Stomach (tissue), 9 donors: ENCODE measurements around the gene RAET1G. TPM values are rescaled to one million over a fixed set of nuclear protein-coding genes. Genes with fewer than 3 reads are reported as not detected.

Experiments used
- DNase-seq, 2 donors: peaks; one replicate each; pipeline versions ENCODE4 v3.0.0 to v3.0.0-alpha.2; 2013 to 2019
- H3K27ac ChIP-seq, 5 donors: fragments of 200-600 bp in 4 of 5; sonication (generic) in 4 of 5; one replicate each; pipeline ENCODE4 v1.5.1; 2013 to 2019; ENCODE audit warnings: mild to moderate bottlenecking in 1 of 5, moderate library complexity in 1 of 5
- H3K27me3 ChIP-seq, 3 donors: fragments of 200-600 bp; sonication (generic); one replicate each; pipeline ENCODE4 v1.5.1; 2017 to 2019; ENCODE audit warnings: mixed run types in 1 of 3
- H3K36me3 ChIP-seq, 4 donors: fragments of 200-600 bp; sonication (generic); 1 replicate in 3 of 4; 2 replicates in 1 of 4; pipeline ENCODE4 v1.5.1; 2016 to 2019
- H3K4me1 ChIP-seq, 4 donors: fragments of 200-600 bp; sonication (generic); one replicate each; pipeline ENCODE4 v1.5.1; 2016 to 2019
- H3K4me3 ChIP-seq, 4 donors: fragments of 200-600 bp; sonication (generic) in 3 of 4; one replicate each; pipeline ENCODE4 v1.5.1; 2016 to 2019; ENCODE audit warnings: mild to moderate bottlenecking in 1 of 4
- H3K9me3 ChIP-seq, 4 donors: fragments of 200-600 bp; sonication (generic); one replicate each; pipeline ENCODE4 v1.5.1; 2016 to 2019
- CTCF ChIP-seq, 7 experiments: fragments of 450-650 bp in 4 of 7; fragments of 200-600 bp in 3 of 7; sonication (generic) in 3 of 7; IDR thresholded peaks; one replicate each; pipeline ENCODE4 v1.5.1; 2016 to 2019; ENCODE audit warnings: antibody characterized with exemption in 7 of 7, control low read depth in 2 of 7, mild to moderate bottlenecking in 1 of 7
- EP300 ChIP-seq: sonication (generic); formaldehyde crosslinking; IDR thresholded peaks from one replicate; pipeline ENCODE4 v1.6.1; 2017; ENCODE audit warnings: antibody characterized with exemption
- POLR2A ChIP-seq, 4 donors: fragments of 450-650 bp; IDR thresholded peaks; one replicate each; pipeline ENCODE4 v1.6.1; 2016; ENCODE audit warnings: antibody characterized with exemption in 4 of 4, control low read depth in 2 of 4, mild to moderate bottlenecking in 1 of 4, moderate library complexity in 1 of 4
- POLR2AphosphoS5 ChIP-seq, 3 donors: sonication (generic); formaldehyde crosslinking; IDR thresholded peaks; one replicate each; pipeline ENCODE4 v1.6.1; 2016; ENCODE audit warnings: antibody characterized with exemption in 3 of 3
- WGBS, 5 donors: extraction: QIAGEN DNeasy Blood & Tissue Kit in 3 of 5; methylation state at CpG; one replicate each; pipeline versions ENCODE4 v1.1.5 to v1.1.7; 2013 to 2018; 5-methylcytosine and 5-hydroxymethylcytosine counted together
- intact Hi-C: fragments of 100-400 bp; cut with DNase I; formaldehyde crosslinking; loops from one replicate; pipeline ENCODE4 v1.15.1; 2023; ENCODE audit warnings: low total_unique reads
- polyA plus RNA-seq, 3 donors: library from polyadenylated mRNA; stranded (reverse); fragments of 200-250 nt; gene quantifications; one replicate each; pipeline ENCODE4 v1.2.3, GENCODE V29; 2013
- total RNA-seq, 5 donors: library from RNA; depleted of rRNA; stranded (reverse); fragments of >200 nt; gene quantifications; one replicate each; pipeline versions ENCODE4 v1.1.0 to v1.2.3, GENCODE V29; 2014 to 2016
- donor health status: healthy with polysubstance abuse.
- donor health status: Bipolar disorder and iron deficiency.
- donor health status: healthy.

The RAET1G gene
- total and polyA plus RNA-seq, 8 donors = 0.89 to 3.1 TPM; not detected in 6

DNA sequence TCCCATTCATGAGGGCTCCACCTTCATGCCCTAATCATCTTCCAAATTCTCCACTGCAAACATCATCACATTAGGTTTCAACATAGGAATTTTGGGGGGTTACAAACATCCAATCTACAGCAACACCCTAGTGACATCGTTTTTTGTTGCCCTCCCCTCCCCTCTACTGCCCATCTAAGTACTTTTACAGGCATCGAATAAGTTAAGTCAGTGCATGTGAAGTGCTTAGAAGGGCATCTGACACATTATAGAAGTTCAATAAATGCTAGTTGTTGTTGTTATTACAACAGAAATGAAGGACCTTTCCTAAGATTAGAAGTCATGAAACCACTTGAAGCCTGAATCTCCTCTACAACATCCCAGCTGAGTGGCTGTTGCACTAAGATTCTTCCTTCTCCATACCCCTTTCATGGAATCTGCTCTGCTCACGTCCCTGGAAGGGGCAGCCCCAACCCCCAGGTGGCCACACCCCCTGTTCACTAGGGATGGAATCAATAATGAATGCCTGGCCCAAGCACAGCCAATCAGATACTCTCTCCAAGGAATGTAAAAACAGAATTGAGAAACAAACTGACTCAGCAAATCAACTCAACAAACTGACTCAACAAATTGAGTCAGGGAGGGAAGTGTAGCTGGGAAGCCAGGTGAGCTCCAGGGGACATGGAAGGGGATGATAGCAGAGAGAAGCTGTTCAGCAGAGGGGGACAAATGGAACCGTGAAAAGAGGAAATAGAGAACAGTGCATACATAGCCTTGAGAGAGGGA, 54.9 kb downstream of the RAET1G start:
- H3K36me3 ChIP-seq = no peaks in the 10 kb centered on the region
- WGBS, 5 donors = 55 to 65% (median 58%) methylated on average over 4 of the region's 4 CpGs
- H3K4me1 ChIP-seq = peaks cover 4 to 19% (median 12%) of the 10 kb centered on the region in 4 donors
- no peaks in the 10 kb centered on the region for H3K9me3 ChIP-seq
- intact Hi-C loops = no loop called here
- no peaks in the 10 kb centered on the region for H3K27me3 ChIP-seq
- DNase-seq = no peak
- TF ChIP-seq POLR2A (IDR thresholded peaks at IDR 0.05) = no peak
- TF ChIP-seq EP300 = no peak
- no peak for TF ChIP-seq CTCF (IDR thresholded peaks at IDR 0.05)
- TF ChIP-seq POLR2AphosphoS5 (IDR thresholded peaks at IDR 0.05) = no peak
- no peak overlapping the region for H3K27ac ChIP-seq
- no peak overlapping the region for H3K4me3 ChIP-seq

Other genes starting within 250 kb of the RAET1G start
- 100 to 1,000 TPM in 1 of 5 donors, 10 to 100 TPM in 4; 10.7 to 109 (median 28.4) TPM for gene LATS1, start 205.0 kb downstream of the RAET1G start, total RNA-seq
- 1 to 10 TPM; 3.8 to 5.0 (median 4.1) TPM for gene LATS1, start 205.0 kb downstream of the RAET1G start, polyA plus RNA-seq
- gene NUP43, start 176.6 kb downstream of the RAET1G start, total RNA-seq = 10 to 100 TPM in 4 of 5 donors, 1 to 10 TPM in 1; 1.2 to 51.9 (median 39.0) TPM
- gene NUP43, start 176.6 kb downstream of the RAET1G start, polyA plus RNA-seq = 1 to 10 TPM; 5.2 to 9.0 (median 6.3) TPM
- gene PCMT1, start 173.4 kb downstream of the RAET1G start, total RNA-seq = 100 to 1,000 TPM in 1 of 5 donors, 10 to 100 TPM in 3, 1 to 10 TPM in 1; 2.6 to 109 (median 78.6) TPM
- gene PCMT1, start 173.4 kb downstream of the RAET1G start, polyA plus RNA-seq = 10 to 100 TPM; 35.6 to 44.5 (median 42.0) TPM
- gene LRP11, start 58.8 kb downstream of the RAET1G start, total RNA-seq = 10 to 100 TPM in 3 of 5 donors, 1 to 10 TPM in 2; 1.8 to 80.8 (median 23.9) TPM
- 10 to 100 TPM in 1 of 3 donors, 1 to 10 TPM in 2; 2.0 to 18.1 (median 7.4) TPM for gene LRP11, start 58.8 kb downstream of the RAET1G start, polyA plus RNA-seq
- not detected for gene RAET1E, start 25.0 kb downstream of the RAET1G start, total RNA-seq
- gene RAET1E, start 25.0 kb downstream of the RAET1G start, polyA plus RNA-seq = 1 to 10 TPM in 1 of 3 donors, under 1 TPM in 1, not detected in 1; 0.19 to 2.6 TPM
- gene ULBP2, start 18.9 kb upstream of the RAET1G start, total RNA-seq = 1 to 10 TPM in 1 of 5 donors, not detected in 4; 1.4 TPM
- under 1 TPM in 2 of 3 donors, not detected in 1; 0.31 to 0.43 TPM for gene ULBP2, start 18.9 kb upstream of the RAET1G start, polyA plus RNA-seq
- 1 to 10 TPM in 1 of 5 donors, not detected in 4; 1.3 TPM for gene ULBP1, start 40.8 kb upstream of the RAET1G start, total RNA-seq
- under 1 TPM in 1 of 3 donors, not detected in 2; 0.03 TPM for gene ULBP1, start 40.8 kb upstream of the RAET1G start, polyA plus RNA-seq
- not detected for gene RAET1L, start 102.4 kb upstream of the RAET1G start, total RNA-seq
- 1 to 10 TPM in 2 of 3 donors, not detected in 1; 1.1 to 5.0 TPM for gene RAET1L, start 102.4 kb upstream of the RAET1G start, polyA plus RNA-seq
- 1 to 10 TPM in 2 of 5 donors, under 1 TPM in 1, not detected in 2; 0.87 to 4.6 (median 2.0) TPM for gene ULBP3, start 146.0 kb upstream of the RAET1G start, total RNA-seq
- 1 to 10 TPM in 1 of 3 donors, under 1 TPM in 1, not detected in 1; 0.20 to 1.2 TPM for gene ULBP3, start 146.0 kb upstream of the RAET1G start, polyA plus RNA-seq
- gene PPP1R14C, start 219.9 kb upstream of the RAET1G start, total RNA-seq = 10 to 100 TPM in 1 of 5 donors, 1 to 10 TPM in 1, under 1 TPM in 1, not detected in 2; 0.55 to 13.8 (median 9.8) TPM
- gene PPP1R14C, start 219.9 kb upstream of the RAET1G start, polyA plus RNA-seq = 1 to 10 TPM in 1 of 3 donors, under 1 TPM in 1, not detected in 1; 0.25 to 4.1 TPM